ENCODE data around the gene MFAP2.

MFAP2 gene

GRCh38 chr1:17014671-17015567, 34.5 kb upstream of the MFAP2 start:
- no peak for DNase-seq (ENCODE audit: low spot score in 2 of 2)
- no peak overlapping the region for H3K4me3 Mint-ChIP-seq

GRCh38 chr1:17013491-17014320, 33.3 kb upstream of the MFAP2 start:
- Mint-ChIP-seq H3K4me3 (no peak overlapping the region), H3K27me3 (no peaks in the 10 kb centered on the region), H3K27ac (ENCODE audit: low read depth) (no peak overlapping the region), H3K36me3 (ENCODE audit: insufficient read depth) (peaks cover 13% of the 10 kb centered on the region), H3K9me3 (no peaks in the 10 kb centered on the region), H3K4me1 (peaks cover 16% of the 10 kb centered on the region)
- DNase-seq (ENCODE audit: low spot score in 2 of 2) (no peak), ATAC-seq (replicated peaks; ENCODE audit: extremely low read depth, poor library complexity, severe bottlenecking) (no peak)

More at GRCh38 chr1:17014671-17015567, 34.5 kb upstream of the MFAP2 start:
- H3K27me3 Mint-ChIP-seq, result no peaks in the 10 kb centered on the region
- peaks cover 24% of the 10 kb centered on the region for H3K4me1 Mint-ChIP-seq
- ATAC-seq (replicated peaks; ENCODE audit: extremely low read depth, poor library complexity, severe bottlenecking), result no peak
- no peaks in the 10 kb centered on the region for H3K9me3 Mint-ChIP-seq
- no peak overlapping the region for H3K27ac Mint-ChIP-seq (ENCODE audit: low read depth)
- H3K36me3 Mint-ChIP-seq (ENCODE audit: insufficient read depth), result peaks cover 22% of the 10 kb centered on the region

GRCh38 chr1:17012775-17013490, 32.5 kb upstream of the MFAP2 start:
- no peaks in the 10 kb centered on the region for H3K27me3 Mint-ChIP-seq
- peaks cover 16% of the 10 kb centered on the region for H3K4me1 Mint-ChIP-seq
- H3K27ac Mint-ChIP-seq (ENCODE audit: low read depth), result no peak overlapping the region
- H3K9me3 Mint-ChIP-seq, result no peaks in the 10 kb centered on the region
- peaks cover 9% of the 10 kb centered on the region for H3K36me3 Mint-ChIP-seq (ENCODE audit: insufficient read depth)
- ATAC-seq (replicated peaks; ENCODE audit: extremely low read depth, poor library complexity, severe bottlenecking) (no peak), DNase-seq (ENCODE audit: low spot score in 2 of 2) (no peak)
- H3K4me3 Mint-ChIP-seq, result no peak overlapping the region

DNA sequence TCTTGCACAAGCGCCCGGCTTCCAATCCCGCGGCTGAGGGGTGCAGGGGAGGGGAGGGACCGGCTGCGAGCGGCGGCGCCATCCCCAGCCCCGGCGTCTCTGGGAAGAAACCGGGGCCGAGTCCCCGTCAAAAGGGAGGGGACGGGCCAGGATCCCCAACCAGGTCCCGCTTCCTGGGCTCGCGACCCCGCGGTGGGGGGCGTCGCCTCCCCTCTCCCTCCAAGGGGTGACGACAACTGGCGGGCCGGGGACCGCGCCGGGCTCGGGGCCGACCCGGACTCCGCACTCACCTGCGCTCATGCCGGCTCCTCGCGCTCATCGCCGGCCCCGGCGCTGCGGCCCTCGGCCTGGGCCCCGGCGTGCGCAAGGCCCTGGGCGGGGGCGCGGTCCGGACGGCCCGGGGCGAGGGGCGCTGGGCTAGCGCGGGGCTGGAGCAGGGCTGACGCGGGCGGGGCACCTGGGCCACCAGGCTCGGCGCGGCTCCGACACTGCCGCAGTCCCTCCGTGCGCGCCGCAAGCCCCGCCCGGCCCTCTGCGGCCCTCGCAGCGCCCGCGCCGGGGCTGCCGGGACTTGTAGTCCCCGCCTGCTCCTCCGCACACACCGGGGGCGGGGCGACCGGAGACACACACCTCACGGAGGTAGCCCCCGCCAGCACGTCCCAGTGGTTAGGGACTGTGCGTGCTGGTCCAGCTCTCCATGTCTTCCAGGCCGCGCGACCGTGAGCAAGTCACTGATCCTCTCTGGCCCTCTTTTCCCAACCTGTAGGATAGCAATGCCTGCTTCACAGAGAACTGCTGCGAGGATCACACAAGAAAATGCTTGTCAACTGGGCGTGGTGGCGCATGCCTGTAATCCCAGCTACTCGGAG, 31.3 kb upstream of the MFAP2 start, which contains the start of gene ATP13A2:
TSS of gene ATP13A2 (minus strand) at position 490 of the 869 bp plus-strand sequence. CDS start at position 300, 190 bp downstream.
- Mint-ChIP-seq H3K27ac (ENCODE audit: low read depth) (no peak within 1 kb of the TSS), H3K4me3 (peak within 1 kb of the TSS; percentile 81), H3K4me1 (peaks cover 16% of the 10 kb centered on the region), H3K9me3 (no peaks in the 10 kb centered on the region), H3K36me3 (ENCODE audit: insufficient read depth) (peaks cover 6% of the 10 kb centered on the region), H3K27me3 (no peaks in the 10 kb centered on the region)
- DNase-seq (ENCODE audit: low spot score in 2 of 2) (peak; percentile 53 to 67), ATAC-seq (replicated peaks; ENCODE audit: extremely low read depth, poor library complexity, severe bottlenecking) (peak; percentile 99)

DNA sequence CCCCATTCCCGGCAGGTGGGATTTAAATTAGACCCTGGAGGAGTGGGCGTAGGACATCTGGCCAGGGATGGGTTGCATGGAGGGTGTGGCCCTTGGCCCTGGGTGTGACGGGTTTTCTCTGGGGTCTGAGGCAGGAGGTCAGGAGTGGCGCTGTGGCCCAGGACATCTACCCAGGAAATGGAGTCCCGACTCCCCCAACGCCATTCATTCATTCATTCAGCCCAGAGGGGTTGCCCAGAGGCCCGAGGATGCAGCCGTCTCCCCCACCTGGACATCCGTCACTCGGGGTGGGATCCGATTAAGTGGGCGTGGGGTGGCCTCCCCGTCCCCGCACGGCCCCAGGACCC, 30.6 kb upstream of the MFAP2 start:
- peaks cover 16% of the 10 kb centered on the region for H3K4me1 Mint-ChIP-seq
- no peaks in the 10 kb centered on the region for H3K27me3 Mint-ChIP-seq
- H3K27ac Mint-ChIP-seq (ENCODE audit: low read depth), result no peak overlapping the region
- ATAC-seq (replicated peaks; ENCODE audit: extremely low read depth, poor library complexity, severe bottlenecking) (no peak), DNase-seq (ENCODE audit: low spot score in 2 of 2) (no peak)
- H3K9me3 Mint-ChIP-seq, result no peaks in the 10 kb centered on the region
- H3K4me3 Mint-ChIP-seq, result peak overlapping the region; percentile 81
- peaks cover 5% of the 10 kb centered on the region for H3K36me3 Mint-ChIP-seq (ENCODE audit: insufficient read depth)

GRCh38 chr1:17009706-17010105, 29.3 kb upstream of the MFAP2 start:
- peak overlapping the region; percentile 23 for H3K4me3 Mint-ChIP-seq
- no peak for ATAC-seq (replicated peaks; ENCODE audit: extremely low read depth, poor library complexity, severe bottlenecking)
- H3K36me3 Mint-ChIP-seq (ENCODE audit: insufficient read depth), result peaks cover 7% of the 10 kb centered on the region
- H3K27me3 Mint-ChIP-seq, result no peaks in the 10 kb centered on the region
- no peak for DNase-seq (ENCODE audit: low spot score in 2 of 2)
- peaks cover 16% of the 10 kb centered on the region for H3K4me1 Mint-ChIP-seq
- H3K9me3 Mint-ChIP-seq, result no peaks in the 10 kb centered on the region
- no peak overlapping the region for H3K27ac Mint-ChIP-seq (ENCODE audit: low read depth)

DNA sequence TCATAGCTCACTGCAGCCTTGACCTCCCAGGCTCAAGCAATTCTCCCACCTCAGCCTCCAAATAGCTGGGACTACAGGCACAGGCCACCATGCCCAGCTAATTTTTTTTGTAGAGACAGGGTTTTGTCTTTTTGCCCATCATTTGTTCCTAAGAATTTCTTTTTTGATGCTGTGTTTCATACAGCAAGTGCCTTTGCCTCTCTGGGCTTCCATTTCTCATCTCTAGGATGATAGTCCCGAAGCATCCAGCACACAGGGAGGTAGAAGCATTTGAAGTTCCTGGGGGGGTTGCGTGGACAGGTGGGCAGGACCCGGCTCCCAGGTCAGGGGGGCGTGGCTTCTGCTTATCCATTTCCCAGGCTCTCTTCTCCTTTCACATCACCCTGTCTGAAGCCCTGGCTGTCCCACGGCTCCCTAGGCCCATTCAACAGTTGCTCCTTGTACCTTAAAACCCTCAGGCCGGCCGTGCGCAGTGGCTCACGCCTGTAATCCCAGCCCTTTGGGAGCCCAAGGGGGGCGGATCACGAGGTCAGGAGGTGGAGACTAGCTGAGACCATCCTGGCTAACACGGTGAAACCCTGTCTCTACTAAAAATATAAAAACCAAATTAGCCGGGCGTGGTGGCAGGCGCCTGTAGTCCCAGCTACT, 27.9 kb upstream of the MFAP2 start:
- no peak overlapping the region for H3K4me3 Mint-ChIP-seq
- no peak overlapping the region for H3K27ac Mint-ChIP-seq (ENCODE audit: low read depth)
- H3K27me3 Mint-ChIP-seq, result no peaks in the 10 kb centered on the region
- ATAC-seq (replicated peaks; ENCODE audit: extremely low read depth, poor library complexity, severe bottlenecking), result no peak
- H3K4me1 Mint-ChIP-seq, result peaks cover 16% of the 10 kb centered on the region
- peaks cover 15% of the 10 kb centered on the region for H3K36me3 Mint-ChIP-seq (ENCODE audit: insufficient read depth)
- no peak for DNase-seq (ENCODE audit: low spot score in 2 of 2)
- H3K9me3 Mint-ChIP-seq, result no peaks in the 10 kb centered on the region

DNA sequence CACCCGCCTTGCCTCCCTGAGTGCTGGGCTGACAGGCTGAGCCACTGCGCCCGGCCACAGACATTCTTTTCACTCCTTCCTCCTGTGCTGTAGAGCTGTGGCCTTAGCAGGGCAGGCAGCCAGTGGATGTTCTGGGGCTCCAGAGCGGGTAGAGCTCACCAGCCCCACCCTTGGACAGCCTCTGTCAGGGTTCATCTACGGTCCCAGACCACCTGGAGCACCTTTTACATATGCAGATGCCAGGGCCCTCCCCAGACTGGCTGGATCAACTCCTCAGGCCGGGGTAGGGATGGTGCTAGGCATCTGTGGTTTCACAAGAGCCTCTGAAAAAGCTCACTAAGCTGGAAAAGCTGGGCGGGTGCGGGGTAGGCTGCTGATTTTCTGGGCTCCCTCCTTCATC, 26.7 kb upstream of the MFAP2 start:
- no peak for ATAC-seq (replicated peaks; ENCODE audit: extremely low read depth, poor library complexity, severe bottlenecking)
- Mint-ChIP-seq H3K27me3 (no peaks in the 10 kb centered on the region), H3K36me3 (ENCODE audit: insufficient read depth) (peaks cover 15% of the 10 kb centered on the region), H3K4me1 (peaks cover 11% of the 10 kb centered on the region), H3K27ac (ENCODE audit: low read depth) (no peak overlapping the region), H3K9me3 (no peaks in the 10 kb centered on the region), H3K4me3 (no peak overlapping the region)
- DNase-seq (ENCODE audit: low spot score in 2 of 2), result no peak

DNA sequence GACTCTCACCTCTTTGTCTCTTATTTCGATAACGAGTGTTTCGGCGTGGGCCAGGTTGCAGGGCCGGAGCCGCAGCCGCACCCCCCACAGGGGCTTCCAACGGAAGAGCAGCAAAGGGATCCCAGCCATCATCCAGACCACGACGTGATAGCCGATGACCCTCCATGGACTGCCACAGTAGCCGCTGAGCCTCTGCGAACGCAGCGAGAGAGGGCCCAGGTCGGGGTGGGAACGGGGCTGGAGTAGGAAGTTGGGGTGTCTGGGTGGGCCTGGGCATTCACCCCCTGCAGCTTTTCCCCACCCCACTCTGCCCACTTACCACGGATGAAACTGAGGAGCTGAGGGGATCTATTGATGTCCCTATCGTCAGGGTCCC, 24.9 kb upstream of the MFAP2 start:
- Mint-ChIP-seq H3K27ac (ENCODE audit: low read depth) (no peak overlapping the region), H3K4me3 (no peak overlapping the region), H3K27me3 (no peaks in the 10 kb centered on the region), H3K9me3 (no peaks in the 10 kb centered on the region), H3K36me3 (ENCODE audit: insufficient read depth) (peaks cover 21% of the 10 kb centered on the region), H3K4me1 (peaks cover 4% of the 10 kb centered on the region)
- DNase-seq (ENCODE audit: low spot score in 2 of 2), result no peak
- ATAC-seq (replicated peaks; ENCODE audit: extremely low read depth, poor library complexity, severe bottlenecking), result no peak

DNA sequence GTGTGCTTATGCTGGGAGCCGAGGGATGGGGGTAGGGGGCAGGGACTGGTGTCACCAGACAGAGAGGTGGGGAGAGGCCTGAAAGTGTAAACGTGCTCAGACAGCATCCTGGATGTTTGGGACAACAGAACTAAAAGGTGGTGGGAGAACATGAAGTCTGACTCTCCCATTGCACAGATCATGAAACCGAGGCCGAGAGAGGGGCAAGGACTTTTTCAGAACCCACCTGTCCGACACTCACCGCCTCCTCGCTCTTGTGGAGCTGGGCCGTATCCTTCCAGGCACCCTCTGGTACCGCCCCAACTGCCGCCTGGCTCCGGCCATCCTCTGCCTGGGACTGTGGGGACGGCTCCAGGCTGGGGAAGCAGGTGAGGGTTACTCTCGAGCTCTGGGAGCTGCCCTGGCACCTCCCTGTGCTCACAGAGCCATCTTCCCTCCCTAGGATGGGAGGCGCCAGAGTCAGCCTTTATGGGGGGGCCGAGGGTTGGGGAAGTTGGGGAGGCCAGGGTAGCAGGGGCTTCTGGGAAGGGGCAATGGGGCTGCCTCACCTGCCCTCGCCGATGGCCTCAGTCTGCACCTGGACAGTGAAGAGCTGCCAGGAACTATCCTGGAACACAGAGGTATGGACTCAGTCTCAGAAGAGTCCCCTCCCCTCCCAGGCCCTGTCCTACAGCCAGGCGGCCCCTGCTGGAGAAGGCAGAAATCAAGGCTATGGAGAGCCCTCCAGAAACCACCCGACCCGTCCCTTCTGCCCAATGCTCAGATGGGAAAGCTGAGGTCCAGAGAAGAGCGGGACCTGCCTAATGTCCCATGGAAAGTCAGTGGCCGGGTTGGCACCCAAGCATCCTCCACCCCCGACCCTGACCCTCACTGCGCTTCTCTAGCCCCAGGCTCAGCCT, 24.3 kb upstream of the MFAP2 start:
- ATAC-seq (replicated peaks; ENCODE audit: extremely low read depth, poor library complexity, severe bottlenecking), result no peak
- Mint-ChIP-seq H3K36me3 (ENCODE audit: insufficient read depth) (peaks cover 21% of the 10 kb centered on the region), H3K4me3 (no peak overlapping the region), H3K27me3 (no peaks in the 10 kb centered on the region), H3K4me1 (no peaks in the 10 kb centered on the region), H3K9me3 (no peaks in the 10 kb centered on the region), H3K27ac (ENCODE audit: low read depth) (no peak overlapping the region)
- no peak for DNase-seq (ENCODE audit: low spot score in 2 of 2)

- Mint-ChIP-seq H3K36me3 (ENCODE audit: insufficient read depth) (peaks cover 33% of the 10 kb centered on the region), H3K4me3 (no peak overlapping the region), H3K9me3 (no peaks in the 10 kb centered on the region), H3K27me3 (no peaks in the 10 kb centered on the region), H3K4me1 (no peaks in the 10 kb centered on the region), H3K27ac (ENCODE audit: low read depth) (no peak overlapping the region)
- ATAC-seq (replicated peaks; ENCODE audit: extremely low read depth, poor library complexity, severe bottlenecking) (no peak), DNase-seq (ENCODE audit: low spot score in 2 of 2) (no peak)
These were observed 22.1 kb upstream of the MFAP2 start for GRCh38 chr1:17002524-17002902.
